Smooth muscle cell of the brain vasculature (primary cell): ENCODE results near the gene MYO18B.

ENCODE experiments used
- DNase-seq: peaks from one replicate; pipeline ENCODE4 v3.0.0-alpha.2; 2012; ENCODE audit warnings: low read depth, low spot score

Gene MYO18B

GRCh38 chr22:25822344-25822743, 80.4 kb downstream of the MYO18B start:
- DNase-seq = no peak

- no peak for DNase-seq
These were observed 81.3 kb downstream of the MYO18B start for GRCh38 chr22:25823276-25823675.

- DNase-seq = no peak
These were observed 82.9 kb downstream of the MYO18B start for GRCh38 chr22:25824828-25825423.

- DNase-seq = no peak
These were observed 85.4 kb downstream of the MYO18B start for GRCh38 chr22:25827415-25827814.

GRCh38 chr22:25828422-25828821, 86.4 kb downstream of the MYO18B start:
- DNase-seq = no peak

GRCh38 chr22:25829237-25829636, 87.2 kb downstream of the MYO18B start:
- DNase-seq = no peak

GRCh38 chr22:25829808-25830777, 88.1 kb downstream of the MYO18B start:
- no peak for DNase-seq

GRCh38 chr22:25833091-25833490, 91.1 kb downstream of the MYO18B start:
- no peak for DNase-seq

- DNase-seq = no peak
These were observed 91.7 kb downstream of the MYO18B start for GRCh38 chr22:25833676-25834075.

GRCh38 chr22:25834490-25834889, 92.5 kb downstream of the MYO18B start:
- DNase-seq = no peak

- no peak for DNase-seq
These were observed 93.4 kb downstream of the MYO18B start for GRCh38 chr22:25835348-25835747.

- no peak for DNase-seq
These were observed 95.4 kb downstream of the MYO18B start for GRCh38 chr22:25837288-25837900.

GRCh38 chr22:25838960-25839741, 97.2 kb downstream of the MYO18B start:
- no peak for DNase-seq

- no peak for DNase-seq
These were observed 97.8 kb downstream of the MYO18B start for GRCh38 chr22:25839755-25840154.

- no peak for DNase-seq
These were observed 98.2 kb downstream of the MYO18B start for GRCh38 chr22:25840167-25840566.

GRCh38 chr22:25840891-25841290, 98.9 kb downstream of the MYO18B start:
- no peak for DNase-seq

- no peak for DNase-seq
These were observed 99.8 kb downstream of the MYO18B start for GRCh38 chr22:25841775-25842174.

- no peak for DNase-seq
These were observed 101.8 kb downstream of the MYO18B start for GRCh38 chr22:25843660-25844405.

- DNase-seq = no peak
These were observed 102.6 kb downstream of the MYO18B start for GRCh38 chr22:25844601-25845000.

- no peak for DNase-seq
These were observed 104.2 kb downstream of the MYO18B start for GRCh38 chr22:25845985-25846745.
